ENCODE data around the gene GNAI3.

DNA sequence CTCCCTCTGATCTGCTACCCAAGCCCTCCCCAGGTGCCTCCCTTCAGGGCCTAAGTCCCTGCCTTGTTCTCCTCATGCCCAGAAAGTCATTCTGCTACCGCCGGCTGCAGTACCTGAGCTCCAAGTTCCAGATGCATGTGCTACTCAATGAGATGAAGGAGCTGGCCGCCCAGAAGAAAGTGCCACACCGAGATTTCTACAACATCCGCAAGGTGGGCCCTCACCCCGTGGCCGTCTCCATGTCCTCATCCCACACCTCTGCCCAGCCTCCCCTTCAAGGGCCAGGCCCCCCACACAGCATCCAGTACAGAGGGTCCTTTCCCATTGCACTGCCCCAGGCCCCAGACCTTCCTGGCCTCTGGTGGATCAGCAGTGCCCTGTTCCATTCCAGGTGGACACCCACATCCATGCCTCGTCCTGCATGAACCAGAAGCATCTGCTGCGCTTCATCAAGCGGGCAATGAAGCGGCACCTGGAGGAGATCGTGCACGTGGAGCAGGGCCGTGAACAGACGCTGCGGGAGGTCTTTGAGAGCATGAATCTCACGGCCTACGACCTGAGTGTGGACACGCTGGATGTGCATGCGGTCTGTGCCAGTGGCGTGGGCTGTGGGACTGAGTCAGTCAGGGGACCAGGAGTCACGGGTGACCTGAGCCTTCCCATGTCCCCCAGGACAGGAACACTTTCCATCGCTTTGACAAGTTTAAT lies 79.4 kb downstream of the GNAI3 start:
- no peak for TF ChIP-seq POLR2A (IDR thresholded peaks at IDR 0.05; ENCODE audit: low read length)
- no peak for TF ChIP-seq GATA1 (IDR thresholded peaks at IDR 0.05; ENCODE audit: low read depth, low read length)
